ENCODE measurements around the gene DUSP9. TPM values are rescaled to one million over a fixed set of nuclear protein-coding genes. Genes with fewer than 3 reads are reported as not detected.

DUSP9 gene
- total and polyA plus RNA-seq, 11 donors, result 0.04 to 0.25 TPM; not detected in 9

DNA sequence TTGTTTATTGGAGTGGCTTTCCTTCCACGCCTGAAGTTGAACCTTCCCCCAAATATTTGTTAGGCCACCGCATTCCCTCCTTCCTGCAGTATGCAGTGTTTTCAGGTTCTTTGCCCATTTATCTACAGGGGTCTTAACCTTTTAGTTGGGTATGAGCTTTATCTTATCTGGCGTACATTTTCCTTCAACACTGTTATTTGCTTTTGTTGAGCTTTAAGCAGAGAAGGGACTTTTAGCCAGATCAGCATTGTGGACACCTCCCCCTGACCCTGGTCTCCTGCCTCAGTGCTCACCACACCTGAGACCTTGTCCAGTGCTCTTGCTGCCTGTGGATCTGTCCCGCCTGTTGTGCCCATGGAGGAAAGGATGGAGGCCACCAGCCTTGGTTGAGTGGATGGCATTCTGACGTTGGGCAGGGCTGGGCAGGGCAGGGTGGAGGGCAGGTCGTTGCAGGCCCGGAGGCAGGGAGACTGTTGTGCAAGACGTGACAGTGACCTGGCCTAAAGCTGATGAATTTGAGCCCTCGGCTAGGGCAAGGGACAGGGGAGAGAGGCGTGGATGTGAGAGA is 998 bp upstream of the DUSP9 start:
- 53 to 76% (median 62%) methylated on average over 10 of the region's 10 CpGs for WGBS, 4 donors

DNA sequence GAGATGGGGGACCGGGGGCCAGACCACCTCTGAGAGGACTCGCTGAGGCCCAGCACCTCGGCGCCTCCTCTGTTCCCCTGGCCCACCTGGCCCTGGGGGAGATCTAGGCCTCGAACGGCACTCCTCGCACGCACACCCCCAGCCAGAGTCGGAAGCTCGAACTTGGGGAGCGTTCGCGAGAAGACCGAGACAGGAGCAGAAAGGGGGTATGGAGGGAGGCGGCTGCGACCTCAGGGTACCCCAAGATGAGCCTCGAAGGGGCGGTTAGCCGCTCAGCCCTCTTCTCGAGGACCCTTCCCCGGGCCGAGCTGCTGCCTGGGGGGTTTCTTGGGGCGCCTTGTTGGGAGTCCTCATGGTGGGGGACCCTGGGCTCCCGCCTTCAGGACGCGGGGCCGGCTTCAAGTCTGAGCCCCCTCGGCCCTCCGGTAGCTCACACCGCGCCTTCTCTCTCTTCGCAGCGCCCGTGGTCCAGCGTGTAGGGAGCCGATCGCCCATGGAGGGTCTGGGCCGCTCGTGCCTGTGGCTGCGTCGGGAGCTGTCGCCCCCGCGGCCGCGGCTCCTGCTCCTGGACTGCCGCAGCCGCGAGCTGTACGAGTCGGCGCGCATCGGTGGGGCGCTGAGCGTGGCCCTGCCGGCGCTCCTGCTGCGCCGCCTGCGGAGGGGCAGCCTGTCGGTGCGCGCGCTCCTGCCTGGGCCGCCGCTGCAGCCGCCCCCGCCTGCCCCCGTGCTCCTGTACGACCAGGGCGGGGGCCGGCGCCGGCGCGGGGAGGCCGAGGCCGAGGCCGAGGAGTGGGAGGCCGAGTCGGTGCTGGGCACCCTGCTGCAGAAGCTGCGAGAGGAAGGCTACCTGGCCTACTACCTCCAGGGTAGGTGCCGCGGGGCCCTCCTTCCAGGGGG is 706 bp downstream of the DUSP9 start:
- H3K4me1 ChIP-seq, result peaks cover 0 to 28% (median 0%) of the 10 kb centered on the region in 12 donors
- no peak overlapping the region for H3K27ac ChIP-seq
- DNase-seq (peak in 4 of 5 donors; percentile 2 to 42 (median 18)), ATAC-seq (no peak)
- peaks cover 0 to 65% (median 26%) of the 10 kb centered on the region in 9 donors for H3K27me3 ChIP-seq
- H3K36me3 ChIP-seq, result no peaks in the 10 kb centered on the region
- intact Hi-C loops (cut with DNase I), result loop anchor here in 5 of 10 donors (5.0 kb wide), 3 partner anchors 35 to 95 kb away; no protein-coding TSS in a partner anchor
- no peaks in the 10 kb centered on the region for H3K9me3 ChIP-seq
- TF ChIP-seq, protein P1, sequence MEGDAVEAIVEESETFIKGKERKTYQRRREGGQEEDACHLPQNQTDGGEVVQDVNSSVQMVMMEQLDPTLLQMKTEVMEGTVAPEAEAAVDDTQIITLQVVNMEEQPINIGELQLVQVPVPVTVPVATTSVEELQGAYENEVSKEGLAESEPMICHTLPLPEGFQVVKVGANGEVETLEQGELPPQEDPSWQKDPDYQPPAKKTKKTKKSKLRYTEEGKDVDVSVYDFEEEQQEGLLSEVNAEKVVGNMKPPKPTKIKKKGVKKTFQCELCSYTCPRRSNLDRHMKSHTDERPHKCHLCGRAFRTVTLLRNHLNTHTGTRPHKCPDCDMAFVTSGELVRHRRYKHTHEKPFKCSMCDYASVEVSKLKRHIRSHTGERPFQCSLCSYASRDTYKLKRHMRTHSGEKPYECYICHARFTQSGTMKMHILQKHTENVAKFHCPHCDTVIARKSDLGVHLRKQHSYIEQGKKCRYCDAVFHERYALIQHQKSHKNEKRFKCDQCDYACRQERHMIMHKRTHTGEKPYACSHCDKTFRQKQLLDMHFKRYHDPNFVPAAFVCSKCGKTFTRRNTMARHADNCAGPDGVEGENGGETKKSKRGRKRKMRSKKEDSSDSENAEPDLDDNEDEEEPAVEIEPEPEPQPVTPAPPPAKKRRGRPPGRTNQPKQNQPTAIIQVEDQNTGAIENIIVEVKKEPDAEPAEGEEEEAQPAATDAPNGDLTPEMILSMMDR (IDR thresholded peaks at IDR 0.05), result no peak
- no peak for TF ChIP-seq POLR2A (IDR thresholded peaks at IDR 0.05)
- H3K4me3 ChIP-seq, result peak overlapping the region in 1 of 12 donors; percentile 30
- WGBS, 4 donors, result 6 to 44% (median 19%) methylated on average over 20 to 85 of the region's 85 CpGs

More for the DNA sequence above, 998 bp upstream of the DUSP9 start:
- Histone ChIP-seq H3K27ac (no peak overlapping the region), H3K27me3 (peaks cover 3 to 79% (median 32%) of the 10 kb centered on the region in 9 donors), H3K4me3 (no peak overlapping the region), H3K36me3 (no peaks in the 10 kb centered on the region), H3K4me1 (peaks cover 0 to 38% (median 0%) of the 10 kb centered on the region in 12 donors), H3K9me3 (no peaks in the 10 kb centered on the region)
- no peak for TF ChIP-seq POLR2A (IDR thresholded peaks at IDR 0.05)
- TF ChIP-seq, protein P1 (IDR thresholded peaks at IDR 0.05), result no peak
- ATAC-seq, result no peak
- intact Hi-C loops (cut with DNase I), result loop anchor here in 5 of 10 donors (5.0 kb wide), 3 partner anchors 34 to 94 kb away; no protein-coding TSS in a partner anchor
- peak in 1 of 5 donors; percentile 12 for DNase-seq

DNA sequence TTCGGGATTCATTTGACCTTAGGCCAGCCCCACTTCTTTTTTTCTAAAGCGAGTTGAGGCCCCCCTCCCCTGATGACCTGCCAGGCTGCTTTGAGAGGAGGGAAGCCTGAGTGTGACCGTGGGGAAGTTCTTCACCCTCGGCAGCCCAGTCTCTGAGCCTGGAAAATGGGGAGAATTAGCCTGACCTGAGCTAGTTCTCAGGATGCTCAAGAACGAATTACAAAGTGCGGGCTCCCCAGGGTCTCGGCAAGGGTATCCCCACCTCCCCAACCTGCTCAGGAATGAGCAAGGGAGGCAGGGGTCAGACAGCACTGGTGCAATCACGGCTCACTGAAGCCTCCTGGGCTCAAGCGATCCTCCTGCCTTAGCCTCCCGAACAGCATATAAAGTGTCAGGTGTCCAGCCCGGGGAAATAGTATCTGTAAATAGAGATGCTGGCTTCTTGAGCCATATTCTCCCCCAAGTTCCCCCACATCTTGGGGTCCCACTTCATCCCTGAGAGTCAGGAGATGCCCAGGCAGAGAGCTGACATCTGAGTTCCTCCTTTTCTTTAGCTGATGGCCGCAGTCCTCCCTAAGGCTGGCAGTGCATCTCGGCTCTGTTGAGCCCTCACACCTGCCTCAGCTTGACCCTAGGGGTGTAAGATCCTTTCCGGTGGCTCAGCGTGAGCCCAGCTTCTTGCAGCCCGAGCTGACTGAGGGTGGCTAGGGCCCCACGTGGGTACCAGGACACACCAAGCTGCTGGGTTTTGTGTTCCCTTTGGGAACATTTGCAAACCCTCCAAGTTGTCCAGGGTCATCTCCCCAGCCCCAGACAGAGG is 1.6 kb downstream of the DUSP9 start:
- TF ChIP-seq, protein P1 (IDR thresholded peaks at IDR 0.05), result no peak
- no peak for TF ChIP-seq POLR2A (IDR thresholded peaks at IDR 0.05)
- Histone ChIP-seq H3K9me3 (peaks cover 0 to 6% (median 0%) of the 10 kb centered on the region in 12 donors), H3K27ac (no peak overlapping the region), H3K36me3 (no peaks in the 10 kb centered on the region), H3K4me3 (no peak overlapping the region), H3K27me3 (peaks cover 0 to 57% (median 23%) of the 10 kb centered on the region in 9 donors), H3K4me1 (peaks cover 0 to 23% (median 0%) of the 10 kb centered on the region in 12 donors)
- ATAC-seq (no peak), DNase-seq (peak in 3 of 5 donors; percentile 3 to 23 (median 18))
- 68 to 81% (median 78%) methylated on average over 13 to 17 of the region's 17 CpGs for WGBS, 4 donors
- intact Hi-C loops (cut with DNase I), result loop anchor here in 5 of 10 donors (5.0 kb wide), 3 partner anchors 36 to 96 kb away; no protein-coding TSS in a partner anchor

All from heart left ventricle (tissue), 16 donors.